Measurements from ENCODE around the gene OR52E8.

- TF ChIP-seq, protein P1, sequence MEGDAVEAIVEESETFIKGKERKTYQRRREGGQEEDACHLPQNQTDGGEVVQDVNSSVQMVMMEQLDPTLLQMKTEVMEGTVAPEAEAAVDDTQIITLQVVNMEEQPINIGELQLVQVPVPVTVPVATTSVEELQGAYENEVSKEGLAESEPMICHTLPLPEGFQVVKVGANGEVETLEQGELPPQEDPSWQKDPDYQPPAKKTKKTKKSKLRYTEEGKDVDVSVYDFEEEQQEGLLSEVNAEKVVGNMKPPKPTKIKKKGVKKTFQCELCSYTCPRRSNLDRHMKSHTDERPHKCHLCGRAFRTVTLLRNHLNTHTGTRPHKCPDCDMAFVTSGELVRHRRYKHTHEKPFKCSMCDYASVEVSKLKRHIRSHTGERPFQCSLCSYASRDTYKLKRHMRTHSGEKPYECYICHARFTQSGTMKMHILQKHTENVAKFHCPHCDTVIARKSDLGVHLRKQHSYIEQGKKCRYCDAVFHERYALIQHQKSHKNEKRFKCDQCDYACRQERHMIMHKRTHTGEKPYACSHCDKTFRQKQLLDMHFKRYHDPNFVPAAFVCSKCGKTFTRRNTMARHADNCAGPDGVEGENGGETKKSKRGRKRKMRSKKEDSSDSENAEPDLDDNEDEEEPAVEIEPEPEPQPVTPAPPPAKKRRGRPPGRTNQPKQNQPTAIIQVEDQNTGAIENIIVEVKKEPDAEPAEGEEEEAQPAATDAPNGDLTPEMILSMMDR (IDR thresholded peaks at IDR 0.05), result no peak
- TF ChIP-seq POLR2A (IDR thresholded peaks at IDR 0.05) (no peak), POLR2AphosphoS5 (IDR thresholded peaks at IDR 0.05) (no peak), EP300 (IDR thresholded peaks at IDR 0.05) (no peak)
These were observed at the start of gene OR52E8 for GRCh38 chr11:5857590-5857989.

Measured in gastroesophageal sphincter (tissue), 3 donors.